HepG2 (cell line): ENCODE data around the gene TMEM130. TPM values are rescaled to one million over a fixed set of nuclear protein-coding genes. Genes with fewer than 3 reads are reported as not detected.

ENCODE experiments used
- CREB1 ChIP-seq, 2 experiments: fragments of 450-650 bp in 1 of 2; IDR thresholded peaks; 2 replicates each; pipeline ENCODE4 v1.6.1; 2016 to 2017; ENCODE audit warnings: control low read depth in 1 of 2, mild to moderate bottlenecking in 1 of 2, missing compliant biosample characterization in 1 of 2, missing genetic modification characterization in 1 of 2
- FOSL2 ChIP-seq: sonication (generic); formaldehyde crosslinking; IDR thresholded peaks from 2 replicates; pipeline ENCODE4 v1.4.0; 2020; ENCODE audit warnings: missing genetic modification reagents
- HNF4G ChIP-seq, 2 experiments: sonication (generic) in 1 of 2; formaldehyde crosslinking in 1 of 2; IDR thresholded peaks; 2 replicates each; pipeline versions ENCODE4 v1.4.0 to v1.6.1; 2011 to 2020; ENCODE audit warnings: borderline replicate concordance in 2 of 2, low read depth in 2 of 2, mild to moderate bottlenecking in 2 of 2, low read length in 1 of 2, missing genetic modification reagents in 1 of 2, moderate library complexity in 1 of 2
- NR2C2 ChIP-seq: sonication (generic); formaldehyde crosslinking; IDR thresholded peaks from 2 replicates; pipeline ENCODE4 v1.4.0; 2020; ENCODE audit warnings: missing genetic modification reagents, mild to moderate bottlenecking, moderate library complexity, borderline replicate concordance
- SOX5 ChIP-seq: IDR thresholded peaks from 2 replicates; pipeline ENCODE4 v1.6.1; 2016; ENCODE audit warnings: borderline replicate concordance
- TCF12 ChIP-seq, 2 experiments: fragments of 450-650 bp in 1 of 2; sonication (generic) in 1 of 2; formaldehyde crosslinking in 1 of 2; IDR thresholded peaks; 2 replicates each; pipeline versions ENCODE4 v1.6.1 to v1.8.0; 2017 to 2022; ENCODE audit warnings: antibody characterized with exemption in 1 of 2, mild to moderate bottlenecking in 1 of 2, missing genetic modification reagents in 1 of 2, moderate library complexity in 1 of 2
- TRIM24 ChIP-seq: sonication (generic); formaldehyde crosslinking; IDR thresholded peaks from 2 replicates; pipeline ENCODE4 v1.8.0; 2022; ENCODE audit warnings: mild to moderate bottlenecking, missing genetic modification reagents
- XRCC5 ChIP-seq: fragments of 200-400 bp; formaldehyde crosslinking; optimal IDR thresholded peaks from 2 replicates; pipeline ENCODE3; 2017; ENCODE audit warnings: mild to moderate bottlenecking, low read length
- ZC3H13 ChIP-seq: sonication (generic); formaldehyde crosslinking; IDR thresholded peaks from 2 replicates; pipeline ENCODE4 v1.8.1; 2023; ENCODE audit warnings: mild to moderate bottlenecking, missing genetic modification reagents, moderate library complexity
- ZFAT ChIP-seq: sonication (generic); formaldehyde crosslinking; conservative IDR thresholded peaks from 2 replicates; pipeline ENCODE4 v1.8.1; 2023; ENCODE audit warnings: missing genetic modification reagents, inconsistent platforms
- ZNF121 ChIP-seq: sonication (generic); formaldehyde crosslinking; IDR thresholded peaks from 2 replicates; pipeline ENCODE4 v1.5.0; 2020; ENCODE audit warnings: mild to moderate bottlenecking, missing genetic modification reagents
- ZNF142 ChIP-seq: sonication (generic); formaldehyde crosslinking; IDR thresholded peaks from 2 replicates; pipeline ENCODE4 v1.4.0; 2020; ENCODE audit warnings: missing genetic modification reagents
- ZNF232 ChIP-seq: sonication (generic); formaldehyde crosslinking; IDR thresholded peaks from 2 replicates; pipeline ENCODE4 v1.4.0; 2020; ENCODE audit warnings: missing genetic modification reagents, borderline replicate concordance
- ZNF451 ChIP-seq: sonication (generic); formaldehyde crosslinking; IDR thresholded peaks from 2 replicates; pipeline ENCODE4 v1.5.0; 2020; ENCODE audit warnings: mild to moderate bottlenecking, missing genetic modification reagents
- ZNF816 ChIP-seq: sonication (generic); formaldehyde crosslinking; IDR thresholded peaks from 2 replicates; pipeline ENCODE4 v1.8.0; 2022; ENCODE audit warnings: missing genetic modification reagents, mild to moderate bottlenecking, borderline replicate concordance
- ZNF878 ChIP-seq: sonication (generic); formaldehyde crosslinking; IDR thresholded peaks from 2 replicates; pipeline ENCODE4 v1.8.1; 2023; ENCODE audit warnings: mild to moderate bottlenecking, missing genetic modification reagents, moderate library complexity
- polyA plus RNA-seq, 8 experiments: library from polyadenylated mRNA; depleted of rRNA in 3 of 8; stranded (reverse) in 7 of 8; unstranded in 1 of 8; fragments of >200 nt; fragmentation: Illumina TruSeq in 4 of 8; extraction: Trizol in 4 of 8; gene quantifications; 2 replicates each; pipeline versions ENCODE4 v1.2.1 to v1.2.3, GENCODE V29; 2011 to 2016; ENCODE audit warnings: low read depth in 4 of 8, missing spikeins in 1 of 8, mixed read lengths in 1 of 8; ENCODE audit not compliant: insufficient read depth in 1 of 8
- total RNA-seq, 5 experiments: library from RNA; depleted of rRNA; stranded (reverse); fragments of >200 nt; fragmentation: Illumina TruSeq; extraction: Trizol; gene quantifications; 2 replicates each; pipeline ENCODE4 v1.2.3, GENCODE V29; 2016; ENCODE audit warnings: low read depth in 1 of 5
- TF ChIP-seq, protein P1 (sequence below): sonication (generic); formaldehyde crosslinking; IDR thresholded peaks from 2 replicates; pipeline ENCODE4 v1.5.0; 2020; ENCODE audit warnings: missing genetic modification reagents
- TF ChIP-seq, protein P2 (sequence below): sonication (generic); formaldehyde crosslinking; IDR thresholded peaks from 2 replicates; pipeline ENCODE4 v1.4.0; 2020; ENCODE audit warnings: missing genetic modification reagents

Gene TMEM130
- total and polyA plus RNA-seq, 2 of the 13 experiments (the other 11 are each of a cell fraction or from before 2014, with no cell fraction given): not detected

DNA sequence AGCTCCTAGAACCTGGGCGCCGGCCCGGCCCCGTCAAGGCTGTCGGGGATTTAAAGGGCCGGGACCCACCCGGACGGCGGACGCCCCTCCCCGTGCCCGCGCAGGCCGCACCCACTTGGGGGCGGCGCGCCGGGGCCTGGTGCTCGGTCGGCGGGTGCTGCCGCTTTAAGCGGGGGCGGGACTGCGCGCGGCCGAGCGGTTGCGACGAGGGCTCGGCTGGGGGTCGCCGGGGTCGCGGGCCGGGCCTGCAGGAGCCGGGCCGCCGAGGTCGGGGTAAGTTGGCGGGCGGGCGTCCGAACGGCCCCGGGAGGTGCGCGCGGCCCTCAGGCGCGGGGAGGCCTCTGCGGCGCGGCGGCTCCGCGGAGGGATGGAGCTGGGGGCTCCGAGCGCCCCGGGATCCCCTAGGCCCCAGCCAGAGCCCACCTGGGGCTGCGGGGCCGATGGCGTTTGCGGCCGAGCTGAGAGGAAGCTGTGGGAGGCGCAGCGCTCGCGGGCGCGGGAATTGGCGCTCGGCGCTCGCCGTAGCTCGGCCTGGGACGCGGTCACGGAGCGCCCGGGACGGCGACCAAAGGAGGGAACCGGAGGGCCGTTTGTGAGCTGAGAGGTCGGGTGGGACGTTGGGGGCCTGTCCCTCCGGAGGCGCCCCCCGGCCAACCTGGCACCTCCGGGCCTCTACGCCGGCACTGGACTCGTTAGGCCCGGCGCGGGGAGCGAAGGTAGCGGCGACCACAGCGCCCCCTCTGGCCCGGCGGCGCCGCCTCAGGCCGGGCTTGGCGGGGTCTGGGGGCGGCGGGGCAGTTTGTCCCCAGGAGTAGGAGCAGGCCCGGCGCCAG is 8.8 kb upstream of the TMEM130 start, which contains the start of gene TRRAP (continued):
- peak; percentile 76; the same call in 1 of the 2 replicates for TF ChIP-seq ZNF142 (CRISPR knock-in tag)
- no peak; the same call in 1 of the 2 replicates for TF ChIP-seq ZFAT
- TF ChIP-seq ZNF232 (CRISPR knock-in tag): peak; percentile 85; the same call in 1 of the 2 replicates
- TF ChIP-seq CREB1 (IDR thresholded peaks at IDR 0.05): no peak
- no peak for TF ChIP-seq CREB1 (CRISPR knock-in tag; IDR thresholded peaks at IDR 0.05)
- no peak for TF ChIP-seq HNF4G (IDR thresholded peaks at IDR 0.05; ENCODE audit: borderline replicate concordance, low read depth, low read length)
- no peak for TF ChIP-seq HNF4G (CRISPR knock-in tag; IDR thresholded peaks at IDR 0.05; ENCODE audit: borderline replicate concordance, low read depth)
- peak; percentile 53; the same call in 1 of the 2 replicates for TF ChIP-seq ZNF451 (CRISPR knock-in tag)
- 0 out of 2 replicates have a peak, but pooled peaks have one; percentile 24 for TF ChIP-seq ZC3H13
- peak; percentile 73; the same call in 1 of the 2 replicates for TF ChIP-seq NR2C2 (CRISPR knock-in tag)
- no peak for TF ChIP-seq XRCC5
- peak; percentile 80; the same call in 1 of the 2 replicates for TF ChIP-seq ZNF816 (CRISPR knock-in tag)
- TF ChIP-seq TRIM24 (CRISPR knock-in tag): no peak
- TF ChIP-seq FOSL2: 0 out of 2 replicates have a peak, but pooled peaks have one; percentile 20
- TF ChIP-seq, protein P1, sequence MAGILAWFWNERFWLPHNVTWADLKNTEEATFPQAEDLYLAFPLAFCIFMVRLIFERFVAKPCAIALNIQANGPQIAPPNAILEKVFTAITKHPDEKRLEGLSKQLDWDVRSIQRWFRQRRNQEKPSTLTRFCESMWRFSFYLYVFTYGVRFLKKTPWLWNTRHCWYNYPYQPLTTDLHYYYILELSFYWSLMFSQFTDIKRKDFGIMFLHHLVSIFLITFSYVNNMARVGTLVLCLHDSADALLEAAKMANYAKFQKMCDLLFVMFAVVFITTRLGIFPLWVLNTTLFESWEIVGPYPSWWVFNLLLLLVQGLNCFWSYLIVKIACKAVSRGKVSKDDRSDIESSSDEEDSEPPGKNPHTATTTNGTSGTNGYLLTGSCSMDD (CRISPR knock-in tag): no peak
- TF ChIP-seq TCF12 (IDR thresholded peaks at IDR 0.05): no peak
- peak; percentile 12; the same call in 1 of the 2 replicates for TF ChIP-seq TCF12 (CRISPR knock-in tag; IDR thresholded peaks at IDR 0.05)
- no peak for TF ChIP-seq ZNF121 (CRISPR knock-in tag)
- TF ChIP-seq, protein P2, sequence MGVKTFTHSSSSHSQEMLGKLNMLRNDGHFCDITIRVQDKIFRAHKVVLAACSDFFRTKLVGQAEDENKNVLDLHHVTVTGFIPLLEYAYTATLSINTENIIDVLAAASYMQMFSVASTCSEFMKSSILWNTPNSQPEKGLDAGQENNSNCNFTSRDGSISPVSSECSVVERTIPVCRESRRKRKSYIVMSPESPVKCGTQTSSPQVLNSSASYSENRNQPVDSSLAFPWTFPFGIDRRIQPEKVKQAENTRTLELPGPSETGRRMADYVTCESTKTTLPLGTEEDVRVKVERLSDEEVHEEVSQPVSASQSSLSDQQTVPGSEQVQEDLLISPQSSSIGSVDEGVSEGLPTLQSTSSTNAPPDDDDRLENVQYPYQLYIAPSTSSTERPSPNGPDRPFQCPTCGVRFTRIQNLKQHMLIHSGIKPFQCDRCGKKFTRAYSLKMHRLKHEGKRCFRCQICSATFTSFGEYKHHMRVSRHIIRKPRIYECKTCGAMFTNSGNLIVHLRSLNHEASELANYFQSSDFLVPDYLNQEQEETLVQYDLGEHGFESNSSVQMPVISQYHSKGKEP (CRISPR knock-in tag): no peak
- TF ChIP-seq SOX5 (CRISPR knock-in tag): no peak
- TF ChIP-seq ZNF878 (CRISPR knock-in tag): no peak; the same call in 1 of the 2 replicates
